HEK293 (cell line): ENCODE data around the gene PAQR7.

Experiments used
- CTCF ChIA-PET: fragments of 350-600 bp; formaldehyde crosslinking; extraction: SDS; loops from one replicate; lab custom pipeline; 2021; ENCODE audit warnings: antibody characterized with exemption; lab: Yijun Ruan, JAX
- POLR2A ChIA-PET: fragments of 300-600 bp; formaldehyde crosslinking; extraction: SDS; loops from one replicate; lab custom pipeline; 2020; ENCODE audit warnings: antibody characterized with exemption, inconsistent platforms; lab: Yijun Ruan, JAX
- H3K27ac ChIP-seq: fragments of 200-500 bp; sonication (Bioruptor generic); 2 replicates; pipeline ENCODE4 v1.5.1; 2014; ENCODE audit warnings: low read depth, low read length, control low read depth, inconsistent platforms; ENCODE audit errors: extremely low read depth
- H3K36me3 ChIP-seq, 2 experiments: fragments of 200-500 bp in 1 of 2; sonication (Bioruptor generic) in 1 of 2; 1 replicate in 1 of 2; 2 replicates in 1 of 2; pipeline ENCODE4 v1.5.1; 2014 to 2017; ENCODE audit warnings: inconsistent platforms in 2 of 2, low read length in 2 of 2; ENCODE audit not compliant: control insufficient read depth in 2 of 2, insufficient read depth in 1 of 2
- H3K4me1 ChIP-seq: fragments of 200-500 bp; sonication (Bioruptor generic); 2 replicates; pipeline ENCODE4 v1.5.1; 2014; ENCODE audit warnings: mild to moderate bottlenecking, low read length, inconsistent platforms; ENCODE audit not compliant: control insufficient read depth, insufficient read depth
- H3K4me3 ChIP-seq: 2 replicates; pipeline ENCODE4 v1.5.1; 2011; ENCODE audit warnings: low read depth, mild to moderate bottlenecking, control low read depth, low read length, moderate library complexity
- H3K9me3 ChIP-seq: fragments of 200-500 bp; sonication (Bioruptor generic); 2 replicates; pipeline ENCODE4 v1.5.1; 2014; ENCODE audit warnings: low read depth, low read length, inconsistent platforms; ENCODE audit not compliant: control insufficient read depth, insufficient read depth
- GFI1B ChIP-seq: fragments of 450-650 bp; formaldehyde crosslinking; IDR thresholded peaks from 2 replicates; pipeline ENCODE4 v1.5.1; 2016; ENCODE audit warnings: missing biosample characterization, missing genetic modification characterization
- MZF1 ChIP-seq: fragments of 450-650 bp; formaldehyde crosslinking; IDR thresholded peaks from 2 replicates; pipeline ENCODE4 v1.5.1; 2017; ENCODE audit warnings: missing biosample characterization, missing genetic modification characterization, borderline replicate concordance
- PRDM10 ChIP-seq: fragments of 450-650 bp; formaldehyde crosslinking; IDR thresholded peaks from 2 replicates; pipeline ENCODE4 v1.5.1; 2016; ENCODE audit warnings: missing biosample characterization, missing genetic modification characterization
- SP7 ChIP-seq: fragments of 450-650 bp; formaldehyde crosslinking; IDR thresholded peaks from 2 replicates; pipeline ENCODE4 v1.5.1; 2016; ENCODE audit warnings: missing biosample characterization, missing genetic modification characterization
- YY2 ChIP-seq: fragments of 450-650 bp; formaldehyde crosslinking; IDR thresholded peaks from 2 replicates; pipeline ENCODE4 v1.5.1; 2016; ENCODE audit warnings: missing biosample characterization, missing genetic modification characterization
- ZNF169 ChIP-seq: fragments of 450-650 bp; formaldehyde crosslinking; IDR thresholded peaks from 2 replicates; pipeline ENCODE4 v1.5.1; 2016; ENCODE audit warnings: missing biosample characterization, missing genetic modification characterization
- ZNF174 ChIP-seq: fragments of 450-650 bp; formaldehyde crosslinking; IDR thresholded peaks from 2 replicates; pipeline ENCODE4 v1.5.0; 2017; ENCODE audit warnings: missing biosample characterization, mild to moderate bottlenecking, missing genetic modification characterization
- ZNF248 ChIP-seq: fragments of 450-650 bp; formaldehyde crosslinking; IDR thresholded peaks from 2 replicates; pipeline ENCODE4 v1.5.1; 2017; ENCODE audit warnings: missing biosample characterization, missing genetic modification characterization
- ZNF433 ChIP-seq: fragments of 450-650 bp; formaldehyde crosslinking; IDR thresholded peaks from 2 replicates; pipeline ENCODE4 v1.5.1; 2016; ENCODE audit warnings: missing biosample characterization, missing genetic modification characterization, low read depth
- ZNF449 ChIP-seq: fragments of 450-650 bp; formaldehyde crosslinking; IDR thresholded peaks from 2 replicates; pipeline ENCODE4 v1.5.1; 2017; ENCODE audit warnings: missing biosample characterization, mild to moderate bottlenecking, missing genetic modification characterization, moderate library complexity
- ZNF514 ChIP-seq: fragments of 450-650 bp; formaldehyde crosslinking; IDR thresholded peaks from 2 replicates; pipeline ENCODE4 v1.5.1; 2016; ENCODE audit warnings: missing biosample characterization, missing genetic modification characterization
- ZNF792 ChIP-seq: fragments of 450-650 bp; formaldehyde crosslinking; IDR thresholded peaks from 2 replicates; pipeline ENCODE4 v1.5.1; 2016; ENCODE audit warnings: missing biosample characterization, missing genetic modification characterization

PAQR7 gene

DNA sequence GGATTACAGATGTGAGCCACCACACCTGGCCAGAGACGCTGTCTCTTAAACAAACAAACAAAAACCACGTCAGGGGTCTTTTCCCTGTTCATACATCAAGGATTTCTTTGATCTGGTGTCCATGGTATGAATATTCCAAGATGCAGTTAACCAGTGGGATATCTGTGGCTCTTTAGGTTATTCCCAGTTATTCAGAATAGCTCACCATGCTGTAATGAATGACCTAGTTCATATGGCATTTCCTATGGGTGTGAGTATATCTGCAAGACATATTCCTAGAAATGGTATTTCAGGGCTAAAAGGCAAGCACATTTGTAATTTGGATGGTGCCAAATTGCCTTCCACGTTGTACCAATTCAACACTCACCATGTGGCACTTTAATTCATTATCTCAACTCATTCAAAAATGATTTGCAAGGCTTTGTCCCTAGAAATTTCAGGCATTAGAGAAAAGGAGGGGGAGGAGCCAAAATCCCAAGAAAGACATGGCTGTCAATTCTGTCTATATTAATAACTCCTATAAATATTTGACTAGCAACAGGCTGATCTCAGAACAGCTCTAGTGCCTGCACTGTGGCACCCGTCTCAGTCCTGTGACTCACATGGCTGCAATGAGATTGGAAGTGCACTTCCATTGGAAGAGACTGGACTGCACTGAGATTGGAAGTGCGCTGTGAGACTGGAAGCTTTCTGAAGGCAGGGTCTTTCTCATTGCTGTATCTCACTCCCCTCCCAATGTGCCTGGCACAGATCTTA, 36.7 kb upstream of the PAQR7 start:
- POLR2A ChIA-PET: no interaction called here
- Histone ChIP-seq H3K36me3 (no peaks in the 10 kb centered on the region), H3K4me1 (no peaks in the 10 kb centered on the region)
- no peak for TF ChIP-seq ZNF174 (tag by site-specific recombination)
- no peak for TF ChIP-seq YY2
- TF ChIP-seq ZNF169 (tag by site-specific recombination): no peak
- no peak for TF ChIP-seq SP7
- TF ChIP-seq ZNF514 (tag by site-specific recombination): no peak
- TF ChIP-seq ZNF433 (tag by site-specific recombination): no peak
- TF ChIP-seq ZNF792: no peak
- no peak for TF ChIP-seq GFI1B (tag by site-specific recombination)
- TF ChIP-seq, all 188 proteins: peak for 0
- CTCF ChIA-PET: interaction anchor here (2.0 kb wide), 1 partner anchor 8 kb away, joined by 8 read pairs; no protein-coding TSS in a partner anchor
- Histone ChIP-seq H3K27ac (no peak overlapping the region), H3K9me3 (no peaks in the 10 kb centered on the region), H3K4me3 (no peak overlapping the region)

DNA sequence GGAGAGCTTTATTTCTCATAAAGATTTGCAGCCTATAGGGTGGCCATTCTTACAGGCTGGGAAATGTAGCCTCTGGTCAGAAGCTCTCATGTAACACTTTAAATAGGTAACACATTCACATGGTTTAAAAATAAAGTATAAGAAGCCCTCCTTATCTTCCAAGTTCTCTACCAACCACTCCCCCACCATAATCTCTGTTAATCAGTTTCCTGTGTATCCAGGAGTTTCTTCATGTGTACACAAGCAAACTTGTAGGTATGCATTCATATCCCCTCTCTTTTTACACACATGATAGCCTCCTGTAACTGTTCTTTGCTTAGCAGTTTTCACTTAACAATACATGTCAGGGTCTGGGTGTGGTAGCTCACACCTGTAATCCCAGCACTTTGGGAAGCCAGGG, 35.7 kb upstream of the PAQR7 start:
- no peak overlapping the region for H3K4me3 ChIP-seq
- H3K4me1 ChIP-seq: no peaks in the 10 kb centered on the region; the same call in 1 of the 2 replicates
- ChIA-PET CTCF (interaction anchor here (0.6 to 0.8 kb wide), 3 partner anchors 15 to 711 kb away, joined by 3 to 5 read pairs (median 3); no protein-coding TSS in a partner anchor), POLR2A (no interaction called here)
- no peaks in the 10 kb centered on the region for H3K9me3 ChIP-seq
- no peak overlapping the region for H3K27ac ChIP-seq
- H3K36me3 ChIP-seq: no peaks in the 10 kb centered on the region
- TF ChIP-seq ZNF248 (tag by site-specific recombination) (no peak), PRDM10 (tag by site-specific recombination) (0 out of 2 replicates have a peak, but pooled peaks have one; percentile 16)

- Histone ChIP-seq H3K9me3 (no peaks in the 10 kb centered on the region), H3K36me3 (peaks cover 2 to 6% of the 10 kb centered on the region in 2 experiments; a peak in 2 of 3 replicates), H3K27ac (no peak overlapping the region), H3K4me1 (peaks cover 5% of the 10 kb centered on the region), H3K4me3 (no peak overlapping the region)
- TF ChIP-seq ZNF449 (tag by site-specific recombination) (peak; percentile 78), MZF1 (tag by site-specific recombination) (no peak)
- CTCF ChIA-PET: interaction anchor here (2.4 kb wide), 1 partner anchor 13 kb away, joined by 12 read pairs; no protein-coding TSS in a partner anchor
- POLR2A ChIA-PET: interaction anchor here (0.6 kb wide), 1 partner anchor 17 kb away, joined by 11 read pairs; no protein-coding TSS in a partner anchor
These were observed 33.5 kb upstream of the PAQR7 start for GRCh38 chr1:25909040-25909439.
